MCF 10A (cell line): ENCODE measurements around the gene CCDC179. TPM values are rescaled to one million over a fixed set of nuclear protein-coding genes. Genes with fewer than 3 reads are reported as not detected.

Experiments
- BruUV-seq: library from RNA; stranded (reverse); fragments of 400-500 nt; replicated peaks from 2 replicates; lab custom pipeline; 2021; lab: Mats Ljungman, UMichigan
- CTCF ChIA-PET: fragments of 300-600 bp; sonication (Branson Sonifier 250); formaldehyde crosslinking; extraction: SDS; loops from one replicate; lab custom pipeline; 2021; ENCODE audit warnings: antibody characterized with exemption, inconsistent platforms; lab: Yijun Ruan, JAX
- POLR2A ChIA-PET: fragments of 300-600, 350-650 bp; sonication (Branson Sonifier 250); formaldehyde crosslinking; extraction: SDS; loops from one replicate; lab custom pipeline; 2020; ENCODE audit warnings: antibody characterized with exemption, inconsistent platforms; lab: Yijun Ruan, JAX
- DNase-seq: peaks from one replicate; pipeline ENCODE4 v3.0.0-alpha.2; 2018; ENCODE audit not compliant: unreplicated experiment
- H3K27ac Mint-ChIP-seq: one replicate; pipeline ENCODE4 v1.8.0; 2022; ENCODE audit warnings: mild to moderate bottlenecking, low read depth, mixed read lengths; ENCODE audit not compliant: unreplicated experiment
- H3K27me3 Mint-ChIP-seq: one replicate; pipeline ENCODE4 v1.8.0; 2022; ENCODE audit warnings: mixed read lengths; ENCODE audit not compliant: insufficient read depth, unreplicated experiment
- H3K36me3 Mint-ChIP-seq: one replicate; pipeline ENCODE4 v1.8.0; 2022; ENCODE audit warnings: mild to moderate bottlenecking, moderate library complexity, mixed read lengths; ENCODE audit not compliant: insufficient read depth, unreplicated experiment
- H3K4me1 Mint-ChIP-seq: one replicate; pipeline ENCODE4 v1.8.0; 2022; ENCODE audit warnings: mixed read lengths; ENCODE audit not compliant: insufficient read depth, unreplicated experiment
- H3K4me3 Mint-ChIP-seq: one replicate; pipeline ENCODE4 v1.8.0; 2022; ENCODE audit warnings: mild to moderate bottlenecking, moderate library complexity, mixed read lengths; ENCODE audit not compliant: unreplicated experiment
- H3K9me3 Mint-ChIP-seq: one replicate; pipeline ENCODE4 v1.8.0; 2022; ENCODE audit warnings: mixed read lengths; ENCODE audit not compliant: unreplicated experiment
- CTCF ChIP-seq: fragments of 200-600 bp; IDR thresholded peaks from one replicate; pipeline ENCODE4 v1.8.0; 2022; ENCODE audit warnings: antibody characterized with exemption, mild to moderate bottlenecking; ENCODE audit not compliant: unreplicated experiment
- intact Hi-C: fragments of 100-400 bp; cut with micrococcal nuclease; formaldehyde crosslinking; loops from 2 replicates; pipeline ENCODE4 v1.14.1; 2022
- total RNA-seq: library from RNA; stranded (reverse); gene quantifications from 2 replicates; pipeline ENCODE4 v1.2.3, GENCODE V29; 2022

CCDC179 gene
- total RNA-seq, 1 experiment from 2014 or later, result not detected

- no TSS peak for BruUV-seq
- ChIA-PET POLR2A (no interaction called here), CTCF (interaction anchor here (0.6 to 1.7 kb wide), 8 partner anchors 8 to 1925 kb away, joined by 3 to 4 read pairs (median 3); no protein-coding TSS in a partner anchor)
- intact Hi-C loops, result no loop called here
- H3K9me3 Mint-ChIP-seq, result no peaks in the 10 kb centered on the region
- no peak for TF ChIP-seq CTCF
- no peak overlapping the region for H3K27ac Mint-ChIP-seq
- peak overlapping the region; percentile 80 for H3K4me3 Mint-ChIP-seq
- no peaks in the 10 kb centered on the region for H3K36me3 Mint-ChIP-seq
- peaks cover 6% of the 10 kb centered on the region for H3K4me1 Mint-ChIP-seq
- peaks cover 14% of the 10 kb centered on the region for H3K27me3 Mint-ChIP-seq
- no peak for DNase-seq
These were observed 30.2 kb downstream of the CCDC179 start for GRCh38 chr11:22830082-22830414.

GRCh38 chr11:22829231-22830081 is 30.8 kb downstream of the CCDC179 start, which contains the start of gene SVIP:
Gene SVIP (minus strand): TSS chr11:22829801. CDS start chr11:22829748, 53 bp downstream.
- BruUV-seq, result no TSS peak
- H3K9me3 Mint-ChIP-seq, result no peaks in the 10 kb centered on the region
- CTCF ChIA-PET, result interaction anchor here (0.6 to 1.7 kb wide), 15 partner anchors 9 to 1926 kb away, joined by 3 to 6 read pairs (median 3); no protein-coding TSS in a partner anchor
- peak within 1 kb of the TSS; percentile 54 for H3K27ac Mint-ChIP-seq
- no peaks in the 10 kb centered on the region for H3K36me3 Mint-ChIP-seq
- intact Hi-C loops, result no loop called here
- peak within 1 kb of the TSS; percentile 80 for H3K4me3 Mint-ChIP-seq
- peak; percentile 92 for DNase-seq
- peaks cover 6% of the 10 kb centered on the region for H3K4me1 Mint-ChIP-seq
- peaks cover 14% of the 10 kb centered on the region for H3K27me3 Mint-ChIP-seq
- peak; percentile 45 for TF ChIP-seq CTCF
- POLR2A ChIA-PET, result interaction anchor here (0.6 kb wide), 1 partner anchor 320 kb away, joined by 3 read pairs; no protein-coding TSS in a partner anchor

GRCh38 chr11:22828373-22828772 is 31.9 kb downstream of the CCDC179 start:
- Mint-ChIP-seq H3K9me3 (no peaks in the 10 kb centered on the region), H3K27me3 (peaks cover 8% of the 10 kb centered on the region), H3K36me3 (no peaks in the 10 kb centered on the region), H3K27ac (no peak overlapping the region), H3K4me3 (peak overlapping the region; percentile 80), H3K4me1 (peaks cover 6% of the 10 kb centered on the region)
- intact Hi-C loops, result no loop called here
- CTCF ChIA-PET, result interaction anchor here (0.6 to 1.6 kb wide), 5 partner anchors 21 to 698 kb away, joined by 3 to 6 read pairs (median 3); no protein-coding TSS in a partner anchor
- TF ChIP-seq CTCF, result no peak
- POLR2A ChIA-PET, result no interaction called here
- no peak for DNase-seq
- no TSS peak for BruUV-seq

- no TSS peak for BruUV-seq
- Mint-ChIP-seq H3K4me1 (no peaks in the 10 kb centered on the region), H3K36me3 (peaks cover 6% of the 10 kb centered on the region), H3K27ac (no peak overlapping the region), H3K9me3 (no peaks in the 10 kb centered on the region), H3K27me3 (no peaks in the 10 kb centered on the region), H3K4me3 (no peak overlapping the region)
- intact Hi-C loops, result no loop called here
- TF ChIP-seq CTCF, result no peak
- DNase-seq, result no peak
- ChIA-PET POLR2A (no interaction called here), CTCF (interaction anchor here (0.6 to 1.1 kb wide), 2 partner anchors 11 to 462 kb away, joined by 3 read pairs; no protein-coding TSS in a partner anchor)
These were observed 38.1 kb downstream of the CCDC179 start for GRCh38 chr11:22822203-22822602.
